Measurements from ENCODE around the gene SYCP2L.
"Not testable (repeated sequence)": the region's sequence is repeated elsewhere in the genome, so short reads cannot be mapped to it uniquely, and the experiment has no call there.

SYCP2L gene

GRCh38 chr6:10894958-10895357 lies 8.1 kb downstream of the SYCP2L start:
- TF ChIP-seq, protein P1, sequence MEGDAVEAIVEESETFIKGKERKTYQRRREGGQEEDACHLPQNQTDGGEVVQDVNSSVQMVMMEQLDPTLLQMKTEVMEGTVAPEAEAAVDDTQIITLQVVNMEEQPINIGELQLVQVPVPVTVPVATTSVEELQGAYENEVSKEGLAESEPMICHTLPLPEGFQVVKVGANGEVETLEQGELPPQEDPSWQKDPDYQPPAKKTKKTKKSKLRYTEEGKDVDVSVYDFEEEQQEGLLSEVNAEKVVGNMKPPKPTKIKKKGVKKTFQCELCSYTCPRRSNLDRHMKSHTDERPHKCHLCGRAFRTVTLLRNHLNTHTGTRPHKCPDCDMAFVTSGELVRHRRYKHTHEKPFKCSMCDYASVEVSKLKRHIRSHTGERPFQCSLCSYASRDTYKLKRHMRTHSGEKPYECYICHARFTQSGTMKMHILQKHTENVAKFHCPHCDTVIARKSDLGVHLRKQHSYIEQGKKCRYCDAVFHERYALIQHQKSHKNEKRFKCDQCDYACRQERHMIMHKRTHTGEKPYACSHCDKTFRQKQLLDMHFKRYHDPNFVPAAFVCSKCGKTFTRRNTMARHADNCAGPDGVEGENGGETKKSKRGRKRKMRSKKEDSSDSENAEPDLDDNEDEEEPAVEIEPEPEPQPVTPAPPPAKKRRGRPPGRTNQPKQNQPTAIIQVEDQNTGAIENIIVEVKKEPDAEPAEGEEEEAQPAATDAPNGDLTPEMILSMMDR (IDR thresholded peaks at IDR 0.05; ENCODE audit: low read depth, low read length) = no peak
- H3K4me3 ChIP-seq (ENCODE audit: low read depth, low read length) = no peak overlapping the region

GRCh38 chr6:10896691-10897090 lies 9.8 kb downstream of the SYCP2L start:
- TF ChIP-seq, protein P1 (IDR thresholded peaks at IDR 0.05; ENCODE audit: low read depth, low read length) = no peak
- H3K4me3 ChIP-seq (ENCODE audit: low read depth, low read length) = no peak overlapping the region

- no peak overlapping the region for H3K4me3 ChIP-seq (ENCODE audit: low read depth, low read length)
- TF ChIP-seq, protein P1 (IDR thresholded peaks at IDR 0.05; ENCODE audit: low read depth, low read length) = no peak
Measured at GRCh38 chr6:10901770-10902169, 14.9 kb downstream of the SYCP2L start.

- no peak overlapping the region for H3K4me3 ChIP-seq (ENCODE audit: low read depth, low read length)
- TF ChIP-seq, protein P1 (IDR thresholded peaks at IDR 0.05; ENCODE audit: low read depth, low read length) = no peak
Measured at GRCh38 chr6:10904015-10904414, 17.2 kb downstream of the SYCP2L start.

- no peak overlapping the region for H3K4me3 ChIP-seq (ENCODE audit: low read depth, low read length)
- TF ChIP-seq, protein P1 (IDR thresholded peaks at IDR 0.05; ENCODE audit: low read depth, low read length) = no peak
Measured at GRCh38 chr6:10908228-10908627, 21.4 kb downstream of the SYCP2L start.

GRCh38 chr6:10919520-10919919 lies 32.7 kb downstream of the SYCP2L start:
- H3K4me3 ChIP-seq (ENCODE audit: low read depth, low read length) = not testable (repeated sequence)

GRCh38 chr6:10933126-10933525 lies 46.3 kb downstream of the SYCP2L start:
- TF ChIP-seq, protein P1 (IDR thresholded peaks at IDR 0.05; ENCODE audit: low read depth, low read length) = no peak
- H3K4me3 ChIP-seq (ENCODE audit: low read depth, low read length) = no peak overlapping the region

GRCh38 chr6:10939840-10940239 lies 53.0 kb downstream of the SYCP2L start:
- H3K4me3 ChIP-seq (ENCODE audit: low read depth, low read length) = no peak overlapping the region
- TF ChIP-seq, protein P1 (IDR thresholded peaks at IDR 0.05; ENCODE audit: low read depth, low read length) = no peak
